Myocyte (in vitro differentiated cells): ENCODE results near the gene FCN2. TPM values are rescaled to one million over a fixed set of nuclear protein-coding genes. Genes with fewer than 3 reads are reported as not detected.

Experiments used
- DNase-seq: peaks from one replicate; pipeline ENCODE4 v3.0.0-alpha.2; 2012; ENCODE audit warnings: low read depth
- total RNA-seq: library from RNA; depleted of rRNA; stranded (reverse); fragments of >200 nt; gene quantifications from 2 replicates; pipeline ENCODE4 v1.2.3, GENCODE V29; 2014

The FCN2 gene
- total RNA-seq, 1 donor from 2014 or later = not detected

- DNase-seq = no peak
Observed at GRCh38 chr9:134868751-134869553, 11.7 kb upstream of the FCN2 start.

GRCh38 chr9:134869554-134870300 is 10.9 kb upstream of the FCN2 start:
- no peak for DNase-seq

GRCh38 chr9:134870301-134870694 is 10.3 kb upstream of the FCN2 start:
- DNase-seq = no peak

- DNase-seq = peak; percentile 27
Observed at GRCh38 chr9:134870746-134871662, 9.6 kb upstream of the FCN2 start.

GRCh38 chr9:134871697-134872340 is 8.8 kb upstream of the FCN2 start:
- DNase-seq = no peak

GRCh38 chr9:134872482-134873231 is 8.0 kb upstream of the FCN2 start:
- DNase-seq = no peak

- DNase-seq = no peak
Observed at GRCh38 chr9:134875371-134875770, 5.2 kb upstream of the FCN2 start.

GRCh38 chr9:134877541-134877940 is 3.1 kb upstream of the FCN2 start:
- DNase-seq = no peak

- no peak for DNase-seq
Observed at GRCh38 chr9:134879664-134880483, 736 bp upstream of the FCN2 start.

- no peak for DNase-seq
Observed at GRCh38 chr9:134881313-134881670, 682 bp downstream of the FCN2 start.

- no peak for DNase-seq
Observed at GRCh38 chr9:134882204-134882785, 1.7 kb downstream of the FCN2 start.

- no peak for DNase-seq
Observed at GRCh38 chr9:134883040-134883782, 2.6 kb downstream of the FCN2 start.

- no peak for DNase-seq
Observed at GRCh38 chr9:134884492-134884891, 3.9 kb downstream of the FCN2 start.

GRCh38 chr9:134885001-134885678 is 4.5 kb downstream of the FCN2 start:
- no peak for DNase-seq

- DNase-seq = no peak
Observed at GRCh38 chr9:134885679-134886412, 5.2 kb downstream of the FCN2 start.

- no peak for DNase-seq
Observed at GRCh38 chr9:134886413-134886913, 5.9 kb downstream of the FCN2 start.

- DNase-seq = no peak
Observed at GRCh38 chr9:134887219-134887618, 6.6 kb downstream of the FCN2 start.
